GM23248 (cell line): ENCODE measurements around the gene REPIN1. TPM values are rescaled to one million over a fixed set of nuclear protein-coding genes. Genes with fewer than 3 reads are reported as not detected.

Experiments used
- DNase-seq: peaks from one replicate; pipeline ENCODE4 v3.0.0-alpha.2; 2015
- H2AFZ ChIP-seq: fragments of 200-600 bp; sonication (generic); 2 replicates; pipeline ENCODE4 v1.6.1; 2016; ENCODE audit warnings: antibody characterized with exemption
- H3F3A ChIP-seq: fragments of 200-600 bp; sonication (generic); 2 replicates; pipeline ENCODE4 v1.6.1; 2016; ENCODE audit warnings: mild to moderate bottlenecking, antibody characterized with exemption, mixed run types; ENCODE audit not compliant: insufficient read depth
- H3K27ac ChIP-seq: fragments of 200-600 bp; sonication (generic); 2 replicates; pipeline ENCODE4 v1.5.1; 2016; ENCODE audit warnings: mild to moderate bottlenecking
- H3K27me3 ChIP-seq: fragments of 200-600 bp; sonication (generic); replicated peaks from 2 replicates; pipeline ENCODE4 v1.6.1; 2016; ENCODE audit warnings: mild to moderate bottlenecking; ENCODE audit not compliant: insufficient read depth
- H3K36me3 ChIP-seq: fragments of 200-600 bp; sonication (generic); 2 replicates; pipeline ENCODE4 v1.6.1; 2016; ENCODE audit warnings: low read depth, mild to moderate bottlenecking
- H3K4me1 ChIP-seq: fragments of 200-600 bp; sonication (generic); 2 replicates; pipeline ENCODE4 v1.6.1; 2016; ENCODE audit warnings: mild to moderate bottlenecking; ENCODE audit not compliant: insufficient read depth
- H3K4me2 ChIP-seq: fragments of 200-600 bp; sonication (generic); one replicate; pipeline ENCODE4 v1.6.1; 2016; ENCODE audit warnings: mild to moderate bottlenecking; ENCODE audit not compliant: unreplicated experiment
- H3K4me3 ChIP-seq: fragments of 200-600 bp; sonication (generic); 2 replicates; pipeline ENCODE4 v1.5.1; 2016; ENCODE audit warnings: mild to moderate bottlenecking
- H3K79me2 ChIP-seq: fragments of 200-600 bp; sonication (generic); 2 replicates; pipeline ENCODE4 v1.6.1; 2016; ENCODE audit warnings: mild to moderate bottlenecking; ENCODE audit not compliant: insufficient read depth
- H3K9ac ChIP-seq: fragments of 200-600 bp; sonication (generic); 2 replicates; pipeline ENCODE4 v1.6.1; 2016; ENCODE audit warnings: mild to moderate bottlenecking
- H3K9me2 ChIP-seq: fragments of 200-600 bp; sonication (generic); 2 replicates; pipeline ENCODE4 v1.6.1; 2016; ENCODE audit warnings: mixed run types, mild to moderate bottlenecking, moderate library complexity; ENCODE audit not compliant: insufficient read depth
- H3K9me3 ChIP-seq: fragments of 200-600 bp; sonication (generic); one replicate; pipeline ENCODE4 v1.6.1; 2017; ENCODE audit warnings: low read depth
- H4K20me1 ChIP-seq: fragments of 200-600 bp; sonication (generic); 2 replicates; pipeline ENCODE4 v1.6.0; 2016; ENCODE audit not compliant: insufficient read depth
- EZH2 ChIP-seq: fragments of 200-600 bp; sonication (generic); IDR thresholded peaks from 2 replicates; pipeline ENCODE4 v1.6.1; 2018; ENCODE audit warnings: antibody characterized with exemption, mild to moderate bottlenecking; ENCODE audit not compliant: insufficient read depth, poor library complexity, severe bottlenecking
- EZH2phosphoT487 ChIP-seq: fragments of 200-600 bp; sonication (generic); IDR thresholded peaks from 2 replicates; pipeline ENCODE4 v1.6.1; 2018; ENCODE audit warnings: antibody characterized with exemption, moderate library complexity, mild to moderate bottlenecking, low read depth; ENCODE audit not compliant: insufficient read depth
- WGBS, 2 experiments: methylation state at CpG; one replicate each; pipeline ENCODE4 v1.1.6; 2015 to 2017; ENCODE audit warnings: low lambda C conversion rate in 2 of 2, low coverage in 1 of 2; ENCODE audit errors: missing lambda C conversion rate in 2 of 2; 5-methylcytosine and 5-hydroxymethylcytosine counted together
- in situ Hi-C: fragments of 300-500 bp; cut with MboI; formaldehyde crosslinking; loops from 2 replicates; pipeline ENCODE4 v1.15.0; 2020
- polyA plus RNA-seq: library from polyadenylated mRNA; unstranded; fragments of >200 nt; fragmentation: Nextera tagmentation; extraction: Ambion mirVana; gene quantifications from 2 replicates; pipeline ENCODE4 v1.2.1, GENCODE V29; 2016
- total RNA-seq: library from RNA; depleted of rRNA; stranded (reverse); fragments of >200 nt; shearing (Covaris generic); gene quantifications from 2 replicates; pipeline ENCODE4 v1.2.3, GENCODE V29; 2014

REPIN1 gene
- total and polyA plus RNA-seq, 2 experiments from 2014 or later = 17.3 to 48.1 TPM

DNA sequence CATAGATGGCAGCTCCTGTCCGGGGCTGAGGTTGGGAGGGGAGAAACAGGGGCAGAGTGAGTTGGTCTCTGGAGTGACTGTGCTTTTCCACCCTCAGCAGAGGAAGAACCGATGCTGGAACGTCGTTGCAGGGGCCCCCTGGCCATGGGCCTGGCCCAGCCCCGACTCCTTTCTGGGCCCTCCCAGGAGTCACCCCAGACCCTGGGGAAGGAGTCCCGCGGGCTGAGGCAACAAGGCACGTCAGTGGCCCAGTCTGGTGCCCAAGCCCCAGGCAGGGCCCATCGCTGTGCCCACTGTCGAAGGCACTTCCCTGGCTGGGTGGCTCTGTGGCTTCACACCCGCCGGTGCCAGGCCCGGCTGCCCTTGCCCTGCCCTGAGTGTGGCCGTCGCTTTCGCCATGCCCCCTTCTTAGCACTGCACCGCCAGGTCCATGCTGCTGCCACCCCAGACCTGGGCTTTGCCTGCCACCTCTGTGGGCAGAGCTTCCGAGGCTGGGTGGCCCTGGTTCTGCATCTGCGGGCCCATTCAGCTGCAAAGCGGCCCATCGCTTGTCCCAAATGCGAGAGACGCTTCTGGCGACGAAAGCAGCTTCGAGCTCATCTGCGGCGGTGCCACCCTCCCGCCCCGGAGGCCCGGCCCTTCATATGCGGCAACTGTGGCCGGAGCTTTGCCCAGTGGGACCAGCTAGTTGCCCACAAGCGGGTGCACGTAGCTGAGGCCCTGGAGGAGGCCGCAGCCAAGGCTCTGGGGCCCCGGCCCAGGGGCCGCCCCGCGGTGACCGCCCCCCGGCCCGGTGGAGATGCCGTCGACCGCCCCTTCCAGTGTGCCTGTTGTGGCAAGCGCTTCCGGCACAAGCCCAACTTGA is 2.7 kb downstream of the REPIN1 start:
- H3K9ac ChIP-seq = peak overlapping the region; percentile 82; the same call in 1 of the 2 replicates
- H4K20me1 ChIP-seq = no peaks in the 10 kb centered on the region
- in situ Hi-C loops = no loop called here
- no peak for DNase-seq
- no peaks in the 10 kb centered on the region for H3K9me3 ChIP-seq
- peaks cover 10% of the 10 kb centered on the region; the same call in 1 of the 2 replicates for H3F3A ChIP-seq
- H2AFZ ChIP-seq = no peak overlapping the region
- H3K4me1 ChIP-seq = peaks cover 19% of the 10 kb centered on the region
- TF ChIP-seq EZH2 (no peak), EZH2phosphoT487 (no peak)
- H3K4me2 ChIP-seq = no peak overlapping the region
- H3K4me3 ChIP-seq = no peak overlapping the region
- WGBS, 2 experiments = 88 to 95% methylated on average over 42 to 45 of the region's 48 CpGs
- 0 out of 2 replicates have a peak, but pooled peaks cover 2% of the 10 kb centered on the region for H3K36me3 ChIP-seq
- H3K9me2 ChIP-seq = no peaks in the 10 kb centered on the region
- no peaks in the 10 kb centered on the region for H3K27me3 ChIP-seq
- peak overlapping the region; percentile 30 for H3K27ac ChIP-seq
- H3K79me2 ChIP-seq = peaks cover 7% of the 10 kb centered on the region; the same call in 1 of the 2 replicates

DNA sequence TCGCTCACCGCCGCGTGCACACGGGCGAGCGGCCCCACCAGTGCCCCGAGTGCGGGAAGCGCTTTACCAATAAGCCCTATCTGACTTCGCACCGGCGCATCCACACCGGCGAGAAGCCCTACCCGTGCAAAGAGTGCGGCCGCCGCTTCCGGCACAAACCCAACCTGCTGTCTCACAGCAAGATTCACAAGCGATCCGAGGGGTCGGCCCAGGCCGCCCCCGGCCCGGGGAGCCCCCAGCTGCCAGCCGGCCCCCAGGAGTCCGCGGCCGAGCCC is 3.3 kb downstream of the REPIN1 start:
- Histone ChIP-seq H3K9me3 (no peaks in the 10 kb centered on the region), H3F3A (peaks cover 10% of the 10 kb centered on the region; the same call in 1 of the 2 replicates), H3K36me3 (0 out of 2 replicates have a peak, but pooled peaks cover 2% of the 10 kb centered on the region), H3K9me2 (no peaks in the 10 kb centered on the region), H3K27ac (no peak overlapping the region), H2AFZ (no peak overlapping the region), H4K20me1 (no peaks in the 10 kb centered on the region), H3K4me1 (peaks cover 19% of the 10 kb centered on the region), H3K27me3 (no peaks in the 10 kb centered on the region), H3K79me2 (peaks cover 7% of the 10 kb centered on the region; the same call in 1 of the 2 replicates), H3K4me3 (no peak overlapping the region), H3K9ac (no peak overlapping the region), H3K4me2 (no peak overlapping the region)
- in situ Hi-C loops = no loop called here
- DNase-seq = no peak
- no peak for TF ChIP-seq EZH2phosphoT487
- no peak for TF ChIP-seq EZH2
- WGBS, 2 experiments = 80 to 96% methylated on average over 1 to 29 of the region's 30 CpGs

DNA sequence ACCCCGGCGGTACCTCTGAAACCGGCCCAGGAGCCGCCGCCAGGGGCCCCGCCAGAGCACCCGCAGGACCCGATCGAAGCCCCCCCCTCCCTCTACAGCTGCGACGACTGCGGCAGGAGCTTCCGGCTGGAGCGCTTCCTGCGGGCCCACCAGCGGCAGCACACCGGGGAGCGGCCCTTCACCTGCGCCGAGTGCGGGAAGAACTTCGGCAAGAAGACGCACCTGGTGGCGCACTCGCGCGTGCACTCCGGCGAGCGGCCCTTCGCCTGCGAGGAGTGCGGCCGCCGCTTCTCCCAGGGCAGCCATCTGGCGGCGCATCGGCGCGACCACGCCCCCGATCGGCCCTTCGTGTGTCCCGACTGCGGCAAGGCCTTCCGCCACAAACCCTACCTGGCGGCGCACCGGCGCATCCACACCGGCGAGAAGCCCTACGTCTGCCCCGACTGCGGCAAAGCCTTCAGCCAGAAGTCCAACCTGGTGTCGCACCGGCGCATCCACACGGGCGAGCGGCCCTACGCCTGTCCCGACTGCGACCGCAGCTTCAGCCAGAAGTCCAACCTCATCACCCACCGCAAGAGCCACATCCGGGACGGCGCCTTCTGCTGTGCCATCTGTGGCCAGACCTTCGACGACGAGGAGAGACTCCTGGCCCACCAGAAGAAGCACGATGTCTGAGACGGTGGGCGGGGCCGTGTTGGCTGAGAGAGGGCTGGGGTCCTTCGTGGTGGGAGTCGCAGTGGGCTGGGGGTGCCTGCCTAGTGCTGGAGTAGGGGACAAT is 3.8 kb downstream of the REPIN1 start:
- Histone ChIP-seq H3K36me3 (0 out of 2 replicates have a peak, but pooled peaks cover 2% of the 10 kb centered on the region), H3K4me1 (peaks cover 19% of the 10 kb centered on the region), H3K27ac (no peak overlapping the region), H3K9me2 (no peaks in the 10 kb centered on the region), H3K27me3 (no peaks in the 10 kb centered on the region), H3F3A (peaks cover 7% of the 10 kb centered on the region; the same call in 1 of the 2 replicates), H3K4me3 (no peak overlapping the region), H4K20me1 (no peaks in the 10 kb centered on the region), H3K9me3 (no peaks in the 10 kb centered on the region), H3K79me2 (peaks cover 7% of the 10 kb centered on the region; the same call in 1 of the 2 replicates), H3K9ac (no peak overlapping the region), H2AFZ (no peak overlapping the region), H3K4me2 (no peak overlapping the region)
- 92 to 95% methylated on average over 54 to 79 of the region's 79 CpGs for WGBS, 2 experiments
- no peak for DNase-seq
- in situ Hi-C loops = no loop called here
- TF ChIP-seq EZH2 = no peak
- TF ChIP-seq EZH2phosphoT487 = no peak

DNA sequence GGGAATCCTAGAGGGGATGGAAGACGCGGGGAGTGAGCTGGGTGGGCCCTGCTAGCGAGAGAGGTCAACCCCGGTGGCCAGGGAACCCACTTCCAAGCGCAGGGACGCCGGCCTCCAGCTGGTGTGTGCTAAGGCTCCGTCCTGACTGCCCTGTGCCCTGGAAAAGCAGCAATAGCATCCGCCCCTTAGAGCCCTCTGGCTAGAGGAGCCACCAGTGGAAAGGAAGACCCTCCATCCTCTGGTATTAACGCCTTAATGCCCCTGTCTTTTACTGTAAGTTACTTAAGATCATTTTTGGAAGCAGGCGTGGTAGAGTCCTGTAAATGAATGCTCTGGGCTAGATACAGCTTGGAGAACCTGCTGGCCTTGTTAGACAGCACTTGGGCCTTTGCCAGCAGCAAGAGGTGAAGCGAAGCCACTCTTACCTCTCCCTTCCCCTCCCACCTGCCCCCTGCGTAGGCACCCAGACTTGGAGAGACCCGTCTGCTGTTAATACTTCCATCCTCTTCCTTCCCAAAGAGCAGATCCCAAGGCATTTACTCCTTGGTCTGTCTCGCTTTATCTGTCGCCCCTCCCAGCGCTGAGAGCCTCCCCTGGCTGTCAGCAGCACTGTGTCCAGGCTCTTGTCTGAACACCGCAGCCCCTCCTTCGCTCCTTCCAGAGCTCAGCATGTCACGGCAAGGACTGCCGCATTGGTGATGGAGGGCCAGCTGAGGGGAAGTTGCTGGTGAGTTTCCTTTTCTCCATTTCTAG is 4.6 kb downstream of the REPIN1 start:
- DNase-seq = no peak
- H3K4me3 ChIP-seq = no peak overlapping the region
- no peak for TF ChIP-seq EZH2phosphoT487
- no peak for TF ChIP-seq EZH2
- no peaks in the 10 kb centered on the region for H3K9me2 ChIP-seq
- H3K9ac ChIP-seq = no peak overlapping the region
- H4K20me1 ChIP-seq = no peaks in the 10 kb centered on the region
- in situ Hi-C loops = no loop called here
- 0 out of 2 replicates have a peak, but pooled peaks cover 2% of the 10 kb centered on the region for H3K36me3 ChIP-seq
- H3K4me2 ChIP-seq = no peak overlapping the region
- WGBS, 2 experiments = 93 to 97% methylated on average over 20 to 21 of the region's 21 CpGs
- H3K27ac ChIP-seq = no peak overlapping the region
- peaks cover 20% of the 10 kb centered on the region for H3K4me1 ChIP-seq
- H3K9me3 ChIP-seq = no peaks in the 10 kb centered on the region
- H3F3A ChIP-seq = peaks cover 11% of the 10 kb centered on the region; the same call in 1 of the 2 replicates
- no peak overlapping the region for H2AFZ ChIP-seq
- H3K27me3 ChIP-seq = no peaks in the 10 kb centered on the region
- peaks cover 7% of the 10 kb centered on the region; the same call in 1 of the 2 replicates for H3K79me2 ChIP-seq
